Measurements from ENCODE around the gene CD22. TPM values are rescaled to one million over a fixed set of nuclear protein-coding genes. Genes with fewer than 3 reads are reported as not detected.

CD22 gene
- total RNA-seq, 4 donors from 2014 or later = 10.9 to 207 (median 15.7) TPM; not detected in 1

GRCh38 chr19:35340431-35340830 is 11.4 kb downstream of the CD22 start:
- no peaks in the 10 kb centered on the region for H3K27me3 ChIP-seq

GRCh38 chr19:35341006-35341405 is 12.0 kb downstream of the CD22 start:
- no peak for TF ChIP-seq POLR2A (IDR thresholded peaks at IDR 0.05)
- no peak for TF ChIP-seq CTCF (IDR thresholded peaks at IDR 0.05)
- no peak overlapping the region for H3K27ac ChIP-seq
- no peak overlapping the region for H3K4me3 ChIP-seq
- H3K9me3 ChIP-seq = no peaks in the 10 kb centered on the region
- H3K36me3 ChIP-seq = no peaks in the 10 kb centered on the region
- DNase-seq = no peak
- H3K27me3 ChIP-seq = no peaks in the 10 kb centered on the region
- H3K4me1 ChIP-seq = peaks cover 0 to 8% (median 0%) of the 10 kb centered on the region in 4 donors

More at GRCh38 chr19:35340431-35340830, 11.4 kb downstream of the CD22 start:
- Histone ChIP-seq H3K4me1 (peaks cover 0 to 3% (median 0%) of the 10 kb centered on the region in 4 donors), H3K27ac (no peak overlapping the region), H3K4me3 (no peak overlapping the region), H3K9me3 (no peaks in the 10 kb centered on the region), H3K36me3 (no peaks in the 10 kb centered on the region)
- no peak for DNase-seq
- TF ChIP-seq POLR2A (IDR thresholded peaks at IDR 0.05) = no peak
- no peak for TF ChIP-seq CTCF (IDR thresholded peaks at IDR 0.05)

GRCh38 chr19:35341565-35342225 is 12.7 kb downstream of the CD22 start:
- no peaks in the 10 kb centered on the region for H3K27me3 ChIP-seq

GRCh38 chr19:35342430-35342829 is 13.4 kb downstream of the CD22 start:
- Histone ChIP-seq H3K27ac (no peak overlapping the region), H3K4me3 (no peak overlapping the region), H3K4me1 (peaks cover 0 to 20% (median 4%) of the 10 kb centered on the region in 4 donors), H3K36me3 (no peaks in the 10 kb centered on the region), H3K27me3 (no peaks in the 10 kb centered on the region), H3K9me3 (no peaks in the 10 kb centered on the region)
- no peak for DNase-seq
- TF ChIP-seq CTCF (IDR thresholded peaks at IDR 0.05) = no peak
- TF ChIP-seq POLR2A (IDR thresholded peaks at IDR 0.05) = no peak

More at GRCh38 chr19:35341565-35342225, 12.7 kb downstream of the CD22 start:
- Histone ChIP-seq H3K4me1 (peaks cover 0 to 15% (median 0%) of the 10 kb centered on the region in 4 donors), H3K27ac (no peak overlapping the region), H3K36me3 (no peaks in the 10 kb centered on the region), H3K4me3 (no peak overlapping the region), H3K9me3 (no peaks in the 10 kb centered on the region)
- TF ChIP-seq POLR2A (IDR thresholded peaks at IDR 0.05) (no peak), CTCF (IDR thresholded peaks at IDR 0.05) (no peak)
- DNase-seq = no peak

GRCh38 chr19:35344511-35345031 is 15.6 kb downstream of the CD22 start:
- Histone ChIP-seq H3K4me1 (peaks cover 0 to 27% (median 9%) of the 10 kb centered on the region in 4 donors), H3K4me3 (no peak overlapping the region), H3K27me3 (no peaks in the 10 kb centered on the region), H3K27ac (no peak overlapping the region), H3K36me3 (no peaks in the 10 kb centered on the region), H3K9me3 (no peaks in the 10 kb centered on the region)
- TF ChIP-seq CTCF (IDR thresholded peaks at IDR 0.05) = no peak
- TF ChIP-seq POLR2A (IDR thresholded peaks at IDR 0.05) = no peak
- DNase-seq = peak in 2 of 3 donors; percentile 9 to 38
